ENCODE results near the gene RPS3. TPM values are rescaled to one million over a fixed set of nuclear protein-coding genes. Genes with fewer than 3 reads are reported as not detected.

Gene RPS3
- total and polyA plus RNA-seq, 2 of the 13 experiments (the other 11 are each of a cell fraction or from before 2014, with no cell fraction given), result 2,143 to 3,616 TPM

DNA sequence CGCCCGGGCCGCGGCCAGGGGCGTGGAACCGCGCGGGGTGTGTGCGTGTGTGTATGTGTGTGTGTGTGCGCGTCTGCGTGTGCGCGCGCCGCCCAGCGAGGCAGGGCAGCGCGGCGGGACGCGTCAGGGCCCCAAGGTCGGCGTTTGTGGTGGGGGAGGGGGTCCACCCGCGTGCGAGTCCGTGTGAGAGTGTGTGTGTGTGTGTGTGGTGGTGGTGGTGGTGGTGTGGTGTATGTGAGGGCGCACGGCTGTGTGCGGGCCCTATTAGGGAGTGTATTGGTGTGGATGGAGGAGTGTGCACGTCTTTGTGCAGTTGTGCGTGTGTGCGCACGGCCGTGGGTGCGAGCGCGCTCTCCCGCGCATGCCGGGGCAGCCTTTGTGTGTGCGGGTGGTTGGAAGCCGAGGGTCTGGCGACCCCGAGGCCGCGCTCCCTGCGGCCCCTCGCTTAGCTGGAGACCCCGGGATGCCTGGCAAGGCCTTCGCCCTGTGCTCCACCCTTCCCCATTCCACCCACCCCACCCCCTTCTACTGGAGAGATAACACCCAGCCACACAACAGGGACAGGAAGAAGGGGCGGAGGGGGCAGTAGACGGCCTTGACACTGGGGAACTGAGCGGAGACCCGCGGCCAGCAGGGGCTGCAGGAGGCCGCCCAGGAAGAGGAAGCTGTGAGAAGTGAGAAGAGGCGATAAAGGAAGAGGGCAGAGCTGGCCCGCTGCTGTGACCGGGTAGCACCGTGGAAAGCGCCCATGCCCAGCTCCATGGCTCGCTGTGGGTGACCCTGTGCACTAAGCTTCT, 47.3 kb upstream of the RPS3 start (continued):
- TF ChIP-seq, protein P1, sequence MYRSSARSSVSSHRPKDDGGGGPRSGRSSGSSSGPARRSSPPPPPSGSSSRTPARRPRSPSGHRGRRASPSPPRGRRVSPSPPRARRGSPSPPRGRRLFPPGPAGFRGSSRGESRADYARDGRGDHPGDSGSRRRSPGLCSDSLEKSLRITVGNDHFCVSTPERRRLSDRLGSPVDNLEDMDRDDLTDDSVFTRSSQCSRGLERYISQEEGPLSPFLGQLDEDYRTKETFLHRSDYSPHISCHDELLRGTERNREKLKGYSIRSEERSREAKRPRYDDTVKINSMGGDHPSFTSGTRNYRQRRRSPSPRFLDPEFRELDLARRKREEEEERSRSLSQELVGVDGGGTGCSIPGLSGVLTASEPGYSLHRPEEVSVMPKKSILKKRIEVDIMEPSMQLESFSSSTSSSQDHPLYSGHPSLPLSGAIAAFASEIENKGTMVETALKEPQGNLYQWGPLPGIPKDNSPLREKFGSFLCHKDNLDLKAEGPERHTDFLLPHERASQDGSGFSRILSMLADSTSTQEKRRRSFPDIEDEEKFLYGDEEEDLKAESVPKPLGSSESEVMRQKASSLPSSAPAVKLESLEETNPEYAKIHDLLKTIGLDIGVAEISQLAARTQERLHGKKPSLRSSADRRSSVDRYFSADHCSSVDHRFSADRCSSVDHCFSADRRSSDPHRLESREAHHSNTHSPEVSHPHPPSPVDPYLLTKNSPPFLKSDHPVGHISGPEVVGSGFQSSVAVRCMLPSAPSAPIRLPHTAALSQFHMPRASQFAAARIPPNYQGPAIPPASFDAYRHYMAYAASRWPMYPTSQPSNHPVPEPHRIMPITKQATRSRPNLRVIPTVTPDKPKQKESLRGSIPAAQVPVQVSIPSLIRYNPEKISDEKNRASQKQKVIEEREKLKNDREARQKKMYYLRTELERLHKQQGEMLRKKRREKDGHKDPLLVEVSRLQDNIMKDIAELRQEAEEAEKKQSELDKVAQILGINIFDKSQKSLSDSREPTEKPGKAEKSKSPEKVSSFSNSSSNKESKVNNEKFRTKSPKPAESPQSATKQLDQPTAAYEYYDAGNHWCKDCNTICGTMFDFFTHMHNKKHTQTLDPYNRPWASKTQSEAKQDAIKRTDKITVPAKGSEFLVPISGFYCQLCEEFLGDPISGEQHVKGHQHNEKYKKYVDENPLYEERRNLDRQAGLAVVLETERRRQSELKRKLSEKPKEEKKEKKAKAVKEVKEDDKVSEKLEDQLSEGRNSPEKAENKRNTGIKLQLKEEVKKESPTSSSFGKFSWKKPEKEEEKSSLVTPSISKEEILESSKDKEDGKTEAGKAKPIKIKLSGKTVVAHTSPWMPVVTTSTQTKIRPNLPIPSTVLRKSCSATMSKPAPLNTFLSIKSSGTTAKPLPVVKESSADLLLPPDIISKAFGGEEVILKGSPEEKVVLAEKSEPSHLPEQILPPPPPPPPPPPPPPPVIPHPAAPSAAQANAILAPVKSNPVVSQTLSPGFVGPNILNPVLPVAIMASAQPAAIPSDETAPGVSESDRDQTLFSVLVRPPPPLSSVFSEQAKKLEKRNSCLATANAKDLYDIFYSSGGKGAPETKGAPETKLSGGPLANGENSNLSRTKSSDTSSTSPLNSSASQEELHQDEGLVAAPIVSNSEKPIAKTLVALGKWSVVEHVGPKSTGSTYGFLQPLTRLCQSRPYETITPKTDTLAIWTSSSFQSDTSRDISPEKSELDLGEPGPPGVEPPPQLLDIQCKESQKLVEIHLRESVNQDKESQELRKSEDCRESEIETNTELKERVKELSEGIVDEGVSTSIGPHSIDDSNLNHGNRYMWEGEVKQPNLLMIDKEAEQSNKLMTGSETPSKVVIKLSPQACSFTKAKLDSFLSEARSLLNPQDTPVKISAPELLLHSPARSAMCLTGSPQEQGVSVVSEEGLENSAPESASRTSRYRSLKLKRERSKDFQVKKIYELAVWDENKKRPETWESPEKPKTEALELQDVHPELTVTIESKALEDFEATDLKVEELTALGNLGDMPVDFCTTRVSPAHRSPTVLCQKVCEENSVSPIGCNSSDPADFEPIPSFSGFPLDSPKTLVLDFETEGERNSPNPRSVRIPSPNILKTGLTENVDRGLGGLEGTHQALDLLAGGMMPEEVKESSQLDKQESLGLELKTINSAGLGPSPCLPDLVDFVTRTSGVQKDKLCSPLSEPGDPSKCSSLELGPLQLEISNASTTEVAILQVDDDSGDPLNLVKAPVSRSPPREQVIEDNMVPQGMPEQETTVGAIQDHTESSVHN (CRISPR knock-in tag; IDR thresholded peaks at IDR 0.05), result 0 out of 2 replicates have a peak, but pooled peaks have one; percentile 26
- TF ChIP-seq ZSCAN22 (CRISPR knock-in tag; IDR thresholded peaks at IDR 0.05) (peak; percentile 65; the same call in 1 of the 2 replicates), ZNF235 (CRISPR knock-in tag; IDR thresholded peaks at IDR 0.05; ENCODE audit: borderline replicate concordance) (no peak)
- TF ChIP-seq, protein P2, sequence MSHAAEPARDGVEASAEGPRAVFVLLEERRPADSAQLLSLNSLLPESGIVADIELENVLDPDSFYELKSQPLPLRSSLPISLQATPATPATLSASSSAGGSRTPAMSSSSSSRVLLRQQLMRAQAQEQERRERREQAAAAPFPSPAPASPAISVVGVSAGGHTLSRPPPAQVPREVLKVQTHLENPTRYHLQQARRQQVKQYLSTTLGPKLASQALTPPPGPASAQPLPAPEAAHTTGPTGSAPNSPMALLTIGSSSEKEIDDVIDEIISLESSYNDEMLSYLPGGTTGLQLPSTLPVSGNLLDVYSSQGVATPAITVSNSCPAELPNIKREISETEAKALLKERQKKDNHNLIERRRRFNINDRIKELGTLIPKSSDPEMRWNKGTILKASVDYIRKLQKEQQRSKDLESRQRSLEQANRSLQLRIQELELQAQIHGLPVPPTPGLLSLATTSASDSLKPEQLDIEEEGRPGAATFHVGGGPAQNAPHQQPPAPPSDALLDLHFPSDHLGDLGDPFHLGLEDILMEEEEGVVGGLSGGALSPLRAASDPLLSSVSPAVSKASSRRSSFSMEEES (CRISPR knock-in tag; IDR thresholded peaks at IDR 0.05), result peak; percentile 45
- TF ChIP-seq, protein P3, sequence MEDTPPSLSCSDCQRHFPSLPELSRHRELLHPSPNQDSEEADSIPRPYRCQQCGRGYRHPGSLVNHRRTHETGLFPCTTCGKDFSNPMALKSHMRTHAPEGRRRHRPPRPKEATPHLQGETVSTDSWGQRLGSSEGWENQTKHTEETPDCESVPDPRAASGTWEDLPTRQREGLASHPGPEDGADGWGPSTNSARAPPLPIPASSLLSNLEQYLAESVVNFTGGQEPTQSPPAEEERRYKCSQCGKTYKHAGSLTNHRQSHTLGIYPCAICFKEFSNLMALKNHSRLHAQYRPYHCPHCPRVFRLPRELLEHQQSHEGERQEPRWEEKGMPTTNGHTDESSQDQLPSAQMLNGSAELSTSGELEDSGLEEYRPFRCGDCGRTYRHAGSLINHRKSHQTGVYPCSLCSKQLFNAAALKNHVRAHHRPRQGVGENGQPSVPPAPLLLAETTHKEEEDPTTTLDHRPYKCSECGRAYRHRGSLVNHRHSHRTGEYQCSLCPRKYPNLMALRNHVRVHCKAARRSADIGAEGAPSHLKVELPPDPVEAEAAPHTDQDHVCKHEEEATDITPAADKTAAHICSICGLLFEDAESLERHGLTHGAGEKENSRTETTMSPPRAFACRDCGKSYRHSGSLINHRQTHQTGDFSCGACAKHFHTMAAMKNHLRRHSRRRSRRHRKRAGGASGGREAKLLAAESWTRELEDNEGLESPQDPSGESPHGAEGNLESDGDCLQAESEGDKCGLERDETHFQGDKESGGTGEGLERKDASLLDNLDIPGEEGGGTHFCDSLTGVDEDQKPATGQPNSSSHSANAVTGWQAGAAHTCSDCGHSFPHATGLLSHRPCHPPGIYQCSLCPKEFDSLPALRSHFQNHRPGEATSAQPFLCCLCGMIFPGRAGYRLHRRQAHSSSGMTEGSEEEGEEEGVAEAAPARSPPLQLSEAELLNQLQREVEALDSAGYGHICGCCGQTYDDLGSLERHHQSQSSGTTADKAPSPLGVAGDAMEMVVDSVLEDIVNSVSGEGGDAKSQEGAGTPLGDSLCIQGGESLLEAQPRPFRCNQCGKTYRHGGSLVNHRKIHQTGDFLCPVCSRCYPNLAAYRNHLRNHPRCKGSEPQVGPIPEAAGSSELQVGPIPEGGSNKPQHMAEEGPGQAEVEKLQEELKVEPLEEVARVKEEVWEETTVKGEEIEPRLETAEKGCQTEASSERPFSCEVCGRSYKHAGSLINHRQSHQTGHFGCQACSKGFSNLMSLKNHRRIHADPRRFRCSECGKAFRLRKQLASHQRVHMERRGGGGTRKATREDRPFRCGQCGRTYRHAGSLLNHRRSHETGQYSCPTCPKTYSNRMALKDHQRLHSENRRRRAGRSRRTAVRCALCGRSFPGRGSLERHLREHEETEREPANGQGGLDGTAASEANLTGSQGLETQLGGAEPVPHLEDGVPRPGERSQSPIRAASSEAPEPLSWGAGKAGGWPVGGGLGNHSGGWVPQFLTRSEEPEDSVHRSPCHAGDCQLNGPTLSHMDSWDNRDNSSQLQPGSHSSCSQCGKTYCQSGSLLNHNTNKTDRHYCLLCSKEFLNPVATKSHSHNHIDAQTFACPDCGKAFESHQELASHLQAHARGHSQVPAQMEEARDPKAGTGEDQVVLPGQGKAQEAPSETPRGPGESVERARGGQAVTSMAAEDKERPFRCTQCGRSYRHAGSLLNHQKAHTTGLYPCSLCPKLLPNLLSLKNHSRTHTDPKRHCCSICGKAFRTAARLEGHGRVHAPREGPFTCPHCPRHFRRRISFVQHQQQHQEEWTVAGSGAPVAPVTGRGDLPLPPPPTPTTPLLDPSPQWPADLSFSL (CRISPR knock-in tag; IDR thresholded peaks at IDR 0.05), result peak; percentile 93
- TF ChIP-seq, protein P4, sequence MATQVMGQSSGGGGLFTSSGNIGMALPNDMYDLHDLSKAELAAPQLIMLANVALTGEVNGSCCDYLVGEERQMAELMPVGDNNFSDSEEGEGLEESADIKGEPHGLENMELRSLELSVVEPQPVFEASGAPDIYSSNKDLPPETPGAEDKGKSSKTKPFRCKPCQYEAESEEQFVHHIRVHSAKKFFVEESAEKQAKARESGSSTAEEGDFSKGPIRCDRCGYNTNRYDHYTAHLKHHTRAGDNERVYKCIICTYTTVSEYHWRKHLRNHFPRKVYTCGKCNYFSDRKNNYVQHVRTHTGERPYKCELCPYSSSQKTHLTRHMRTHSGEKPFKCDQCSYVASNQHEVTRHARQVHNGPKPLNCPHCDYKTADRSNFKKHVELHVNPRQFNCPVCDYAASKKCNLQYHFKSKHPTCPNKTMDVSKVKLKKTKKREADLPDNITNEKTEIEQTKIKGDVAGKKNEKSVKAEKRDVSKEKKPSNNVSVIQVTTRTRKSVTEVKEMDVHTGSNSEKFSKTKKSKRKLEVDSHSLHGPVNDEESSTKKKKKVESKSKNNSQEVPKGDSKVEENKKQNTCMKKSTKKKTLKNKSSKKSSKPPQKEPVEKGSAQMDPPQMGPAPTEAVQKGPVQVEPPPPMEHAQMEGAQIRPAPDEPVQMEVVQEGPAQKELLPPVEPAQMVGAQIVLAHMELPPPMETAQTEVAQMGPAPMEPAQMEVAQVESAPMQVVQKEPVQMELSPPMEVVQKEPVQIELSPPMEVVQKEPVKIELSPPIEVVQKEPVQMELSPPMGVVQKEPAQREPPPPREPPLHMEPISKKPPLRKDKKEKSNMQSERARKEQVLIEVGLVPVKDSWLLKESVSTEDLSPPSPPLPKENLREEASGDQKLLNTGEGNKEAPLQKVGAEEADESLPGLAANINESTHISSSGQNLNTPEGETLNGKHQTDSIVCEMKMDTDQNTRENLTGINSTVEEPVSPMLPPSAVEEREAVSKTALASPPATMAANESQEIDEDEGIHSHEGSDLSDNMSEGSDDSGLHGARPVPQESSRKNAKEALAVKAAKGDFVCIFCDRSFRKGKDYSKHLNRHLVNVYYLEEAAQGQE (IDR thresholded peaks at IDR 0.05; ENCODE audit: borderline replicate concordance in 1 of 2, low read depth in 1 of 2, low read length in 2 of 2), result no peak

Data from HepG2 (cell line).